Osteocyte (in vitro differentiated cells): Measurements from ENCODE around the gene RPL36. TPM values are rescaled to one million over a fixed set of nuclear protein-coding genes. Genes with fewer than 3 reads are reported as not detected.

Source experiments
- DNase-seq: peaks from one replicate; pipeline ENCODE4 v3.0.0; 2021; ENCODE audit warnings: mixed read lengths; ENCODE audit not compliant: unreplicated experiment; ENCODE audit errors: extremely low spot score
- H3K27ac Mint-ChIP-seq: one replicate; pipeline ENCODE4 v1.8.0; 2021; ENCODE audit warnings: mild to moderate bottlenecking, mixed read lengths; ENCODE audit not compliant: unreplicated experiment
- H3K27me3 Mint-ChIP-seq: one replicate; pipeline ENCODE4 v1.8.0; 2021; ENCODE audit warnings: mixed read lengths; ENCODE audit not compliant: unreplicated experiment
- H3K36me3 Mint-ChIP-seq: one replicate; pipeline ENCODE4 v1.8.0; 2021; ENCODE audit warnings: mixed read lengths; ENCODE audit not compliant: unreplicated experiment
- H3K4me1 Mint-ChIP-seq: one replicate; pipeline ENCODE4 v1.8.0; 2021; ENCODE audit warnings: mixed read lengths; ENCODE audit not compliant: unreplicated experiment
- H3K4me3 Mint-ChIP-seq: one replicate; pipeline ENCODE4 v1.8.0; 2021; ENCODE audit warnings: mild to moderate bottlenecking, moderate library complexity, mixed read lengths; ENCODE audit not compliant: unreplicated experiment
- H3K9me3 Mint-ChIP-seq: one replicate; pipeline ENCODE4 v1.8.0; 2021; ENCODE audit warnings: mixed read lengths; ENCODE audit not compliant: unreplicated experiment
- CTCF ChIP-seq: fragments of 200-600 bp; sonication (generic); IDR thresholded peaks from 2 replicates; pipeline ENCODE4 v1.5.0; 2021; ENCODE audit warnings: antibody characterized with exemption, mild to moderate bottlenecking, moderate library complexity
- total RNA-seq: library from RNA; stranded (reverse); gene quantifications from 2 replicates; pipeline ENCODE4 v1.2.1, GENCODE V29; 2021

Gene RPL36
- total RNA-seq, 1 donor from 2014 or later, result 728 TPM

GRCh38 chr19:5694167-5694955 is 4.3 kb downstream of the RPL36 start:
- DNase-seq, result peak; percentile 84
- no peak overlapping the region for H3K4me3 Mint-ChIP-seq
- no peaks in the 10 kb centered on the region for H3K27me3 Mint-ChIP-seq
- H3K27ac Mint-ChIP-seq, result peak overlapping the region; percentile 23
- H3K9me3 Mint-ChIP-seq, result no peaks in the 10 kb centered on the region
- TF ChIP-seq CTCF, result no peak
- peaks cover 18% of the 10 kb centered on the region for H3K4me1 Mint-ChIP-seq
- H3K36me3 Mint-ChIP-seq, result peaks cover 22% of the 10 kb centered on the region

GRCh38 chr19:5694956-5695648 is 5.0 kb downstream of the RPL36 start:
- Mint-ChIP-seq H3K27ac (no peak overlapping the region), H3K27me3 (no peaks in the 10 kb centered on the region), H3K4me3 (no peak overlapping the region), H3K9me3 (no peaks in the 10 kb centered on the region), H3K4me1 (peaks cover 14% of the 10 kb centered on the region), H3K36me3 (peaks cover 22% of the 10 kb centered on the region)
- DNase-seq, result no peak
- TF ChIP-seq CTCF, result no peak

GRCh38 chr19:5695649-5696195 is 5.6 kb downstream of the RPL36 start:
- H3K9me3 Mint-ChIP-seq, result no peaks in the 10 kb centered on the region
- H3K4me3 Mint-ChIP-seq, result no peak overlapping the region
- no peak for DNase-seq
- peaks cover 11% of the 10 kb centered on the region for H3K4me1 Mint-ChIP-seq
- no peak for TF ChIP-seq CTCF
- H3K27ac Mint-ChIP-seq, result no peak overlapping the region
- H3K27me3 Mint-ChIP-seq, result no peaks in the 10 kb centered on the region
- peaks cover 20% of the 10 kb centered on the region for H3K36me3 Mint-ChIP-seq

GRCh38 chr19:5696196-5697021 is 6.3 kb downstream of the RPL36 start:
- peaks cover 6% of the 10 kb centered on the region for H3K4me1 Mint-ChIP-seq
- peak; percentile 84 for DNase-seq
- peaks cover 23% of the 10 kb centered on the region for H3K36me3 Mint-ChIP-seq
- H3K9me3 Mint-ChIP-seq, result no peaks in the 10 kb centered on the region
- H3K4me3 Mint-ChIP-seq, result no peak overlapping the region
- no peaks in the 10 kb centered on the region for H3K27me3 Mint-ChIP-seq
- peak overlapping the region; percentile 23 for H3K27ac Mint-ChIP-seq
- no peak for TF ChIP-seq CTCF
